Vagina (tissue), 2 donors: ENCODE results near the gene FSTL5.

Experiments used
- CTCF ChIP-seq, 3 experiments: fragments of 450-650 bp in 2 of 3; fragments of 200-600 bp in 1 of 3; sonication (generic) in 1 of 3; IDR thresholded peaks; one replicate each; pipeline ENCODE4 v1.5.1; 2017 to 2019; ENCODE audit warnings: antibody characterized with exemption in 3 of 3, mild to moderate bottlenecking in 2 of 3, moderate library complexity in 2 of 3
- POLR2A ChIP-seq, 2 donors: fragments of 450-650 bp; IDR thresholded peaks; one replicate each; pipeline ENCODE4 v1.6.1; 2017; ENCODE audit warnings: antibody characterized with exemption in 2 of 2, mild to moderate bottlenecking in 2 of 2, moderate library complexity in 2 of 2

DNA sequence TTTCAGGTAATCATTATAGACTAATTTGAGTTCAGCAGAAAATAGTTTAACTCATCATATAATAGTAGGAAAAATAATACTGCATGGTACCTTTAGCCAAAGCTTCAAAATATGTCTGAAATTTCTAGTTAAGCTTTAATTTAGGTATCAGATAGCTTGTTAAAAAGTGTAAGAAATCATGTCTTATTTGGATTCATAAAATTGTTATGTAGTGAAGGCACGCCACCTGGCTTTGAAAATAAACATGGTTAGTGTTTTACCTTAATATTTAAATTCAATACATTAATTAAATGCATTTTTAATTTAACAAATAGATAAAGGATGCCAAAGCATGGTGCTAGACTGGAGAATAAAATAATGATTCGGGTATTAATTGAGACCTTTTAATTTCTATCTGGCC, 211.4 kb downstream of the FSTL5 start:
- TF ChIP-seq CTCF (IDR thresholded peaks at IDR 0.05): no peak
- no peak for TF ChIP-seq POLR2A (IDR thresholded peaks at IDR 0.05)
